HL-60 (cell line): Measurements from ENCODE around the gene CES4A.

Experiments
- DNase-seq, 2 experiments: peaks; one replicate each; pipeline ENCODE4 v3.0.0-alpha.2; 2010 to 2020; ENCODE audit warnings: low read depth in 1 of 2, low spot score in 1 of 2
- H3K27ac ChIP-seq: fragments of 250-450 bp; sonication (Bioruptor Pico); replicated peaks from 2 replicates; pipeline ENCODE4 v1.5.1; 2020; ENCODE audit warnings: mild to moderate bottlenecking, moderate library complexity
- H3K27me3 ChIP-seq: fragments of 250-450 bp; sonication (Bioruptor Pico); 2 replicates; pipeline ENCODE4 v1.5.1; 2021; ENCODE audit warnings: mild to moderate bottlenecking, moderate library complexity; ENCODE audit not compliant: insufficient read depth, poor library complexity, severe bottlenecking
- H3K4me3 ChIP-seq: replicated peaks from 2 replicates; pipeline ENCODE4 v1.5.1; 2011; ENCODE audit warnings: mild to moderate bottlenecking, control low read depth, low read length; ENCODE audit not compliant: insufficient read depth
- CTCF ChIP-seq: IDR thresholded peaks from one replicate; pipeline ENCODE4 v1.5.1; 2011; ENCODE audit warnings: low read length, control low read depth, inconsistent platforms; ENCODE audit not compliant: insufficient read depth
- GABPA ChIP-seq: IDR thresholded peaks from 2 replicates; pipeline ENCODE4 v1.6.1; 2012; ENCODE audit warnings: low read depth
- POLR2AphosphoS5 ChIP-seq: IDR thresholded peaks from 2 replicates; pipeline ENCODE4 v1.6.1; 2012; ENCODE audit warnings: low read depth
- REST ChIP-seq: IDR thresholded peaks from 2 replicates; pipeline ENCODE4 v1.6.1; 2012; ENCODE audit warnings: low read depth; ENCODE audit not compliant: insufficient replicate concordance
- SPI1 ChIP-seq: IDR thresholded peaks from 2 replicates; pipeline ENCODE4 v1.6.1; 2012; ENCODE audit warnings: low read depth, mild to moderate bottlenecking, borderline replicate concordance

Gene CES4A

GRCh38 chr16:66959704-66960161 lies 28.7 kb upstream of the CES4A start:
- H3K4me3 ChIP-seq = no peak overlapping the region
- H3K27me3 ChIP-seq = no peaks in the 10 kb centered on the region
- H3K27ac ChIP-seq = no peak overlapping the region
- no peak for TF ChIP-seq SPI1
- TF ChIP-seq POLR2AphosphoS5 = no peak
- TF ChIP-seq GABPA = no peak
- TF ChIP-seq CTCF = no peak
- TF ChIP-seq REST = no peak
- DNase-seq = peak in 1 of 2 experiments; percentile 79

GRCh38 chr16:66960270-66960669 lies 28.1 kb upstream of the CES4A start:
- Histone ChIP-seq H3K27ac (no peak overlapping the region), H3K4me3 (no peak overlapping the region), H3K27me3 (no peaks in the 10 kb centered on the region)
- DNase-seq = no peak
- TF ChIP-seq CTCF (no peak), SPI1 (no peak), GABPA (no peak), REST (no peak), POLR2AphosphoS5 (no peak)

GRCh38 chr16:66961065-66961744 lies 27.2 kb upstream of the CES4A start, which contains the start of gene CES3:
Gene CES3 (plus strand): TSS chr16:66961266. CDS start chr16:66961308, 42 bp downstream.
- Histone ChIP-seq H3K27ac (peak within 1 kb of the TSS; percentile 13; the same call in 1 of the 2 replicates), H3K27me3 (no peaks in the 10 kb centered on the region), H3K4me3 (no peak within 1 kb of the TSS)
- DNase-seq = peak; percentile 44 to 81
- no peak for TF ChIP-seq POLR2AphosphoS5
- TF ChIP-seq CTCF = peak; percentile 93
- TF ChIP-seq REST = peak; percentile 40
